ENCODE results near the gene COPZ2.
"Not testable (repeated sequence)": the region's sequence is repeated elsewhere in the genome, so short reads cannot be mapped to it uniquely, and the experiment has no call there.

COPZ2 gene

GRCh38 chr17:48010193-48010592, 27.4 kb downstream of the COPZ2 start:
- no peak for DNase-seq (ENCODE audit: low read depth in 2 of 2, low spot score in 1 of 2)

GRCh38 chr17:48006936-48007709, 30.5 kb downstream of the COPZ2 start:
- no peak for DNase-seq (ENCODE audit: low read depth in 2 of 2, low spot score in 1 of 2)

GRCh38 chr17:48004983-48005382, 32.6 kb downstream of the COPZ2 start:
- DNase-seq (ENCODE audit: low read depth in 2 of 2, low spot score in 1 of 2): no peak

GRCh38 chr17:48003417-48004151, 34.0 kb downstream of the COPZ2 start:
- DNase-seq (ENCODE audit: low read depth in 2 of 2, low spot score in 1 of 2): no peak

GRCh38 chr17:48002916-48003416, 34.6 kb downstream of the COPZ2 start:
- DNase-seq (ENCODE audit: low read depth in 2 of 2, low spot score in 1 of 2): no peak

GRCh38 chr17:48002266-48002915, 35.2 kb downstream of the COPZ2 start:
- DNase-seq (ENCODE audit: low read depth in 2 of 2, low spot score in 1 of 2): no peak

GRCh38 chr17:48001657-48002056, 35.9 kb downstream of the COPZ2 start:
- not testable (repeated sequence) for DNase-seq (ENCODE audit: low read depth in 2 of 2, low spot score in 1 of 2)

- DNase-seq (ENCODE audit: low read depth in 2 of 2, low spot score in 1 of 2): no peak
Measured at GRCh38 chr17:48001197-48001596, 36.4 kb downstream of the COPZ2 start.

GRCh38 chr17:47999582-47999981, 38.0 kb downstream of the COPZ2 start:
- DNase-seq (ENCODE audit: low read depth in 2 of 2, low spot score in 1 of 2): no peak

- no peak for DNase-seq (ENCODE audit: low read depth in 2 of 2, low spot score in 1 of 2)
Measured at GRCh38 chr17:47998044-47998443, 39.6 kb downstream of the COPZ2 start.

GRCh38 chr17:47997586-47997985, 40.0 kb downstream of the COPZ2 start:
- no peak for DNase-seq (ENCODE audit: low read depth in 2 of 2, low spot score in 1 of 2)

- DNase-seq (ENCODE audit: low read depth in 2 of 2, low spot score in 1 of 2): no peak
Measured at GRCh38 chr17:47996201-47996600, 41.4 kb downstream of the COPZ2 start.

GRCh38 chr17:47995241-47995935, 42.2 kb downstream of the COPZ2 start:
- DNase-seq (ENCODE audit: low read depth in 2 of 2, low spot score in 1 of 2): no peak

GRCh38 chr17:47994724-47995123, 42.9 kb downstream of the COPZ2 start:
- DNase-seq (ENCODE audit: low read depth in 2 of 2, low spot score in 1 of 2): no peak

GRCh38 chr17:47993964-47994363, 43.6 kb downstream of the COPZ2 start:
- DNase-seq (ENCODE audit: low read depth in 2 of 2, low spot score in 1 of 2): no peak

GRCh38 chr17:47993031-47993564, 44.5 kb downstream of the COPZ2 start:
- no peak for DNase-seq (ENCODE audit: low read depth in 2 of 2, low spot score in 1 of 2)

- DNase-seq (ENCODE audit: low read depth in 2 of 2, low spot score in 1 of 2): no peak
Measured at GRCh38 chr17:47992216-47992615, 45.4 kb downstream of the COPZ2 start.

GRCh38 chr17:47990962-47991731, 46.5 kb downstream of the COPZ2 start:
- DNase-seq (ENCODE audit: low read depth in 2 of 2, low spot score in 1 of 2): no peak

- no peak for DNase-seq (ENCODE audit: low read depth in 2 of 2, low spot score in 1 of 2)
Measured at GRCh38 chr17:47989700-47990099, 47.9 kb downstream of the COPZ2 start.

GRCh38 chr17:47989159-47989558, 48.4 kb downstream of the COPZ2 start:
- DNase-seq (ENCODE audit: low read depth in 2 of 2, low spot score in 1 of 2): no peak

Measured in stimulated activated CD8-positive, alpha-beta memory T cell treated with anti-CD3 and anti-CD28 coated beads, Interleukin-4, amount 100 ng/mL, for 1 hour (primary cell).